H1 (cell line): ENCODE results near the gene CCSAP. TPM values are rescaled to one million over a fixed set of nuclear protein-coding genes. Genes with fewer than 3 reads are reported as not detected.

Experiments used
- BACH1 ChIP-seq: IDR thresholded peaks from 2 replicates; pipeline ENCODE4 v1.6.1; 2012; ENCODE audit warnings: low read length, improper control_type of control experiment
- CBX8 ChIP-seq: fragments of 300-800, 300-1000 bp; sonication (generic); IDR thresholded peaks from 2 replicates; pipeline ENCODE4 v1.7.1; 2016; ENCODE audit warnings: low read depth, low read length, borderline replicate concordance
- CHD7 ChIP-seq: fragments of 300-600 bp; sonication (generic); IDR thresholded peaks from 2 replicates; pipeline ENCODE4 v1.7.1; 2012; ENCODE audit warnings: low read length, moderate library complexity, mild to moderate bottlenecking, inconsistent platforms; ENCODE audit not compliant: insufficient replicate concordance
- CTCF ChIP-seq, 3 experiments: IDR thresholded peaks; 1 replicate in 2 of 3; 2 replicates in 1 of 3; pipeline versions ENCODE4 v1.5.1 to v1.6.1; 2011; ENCODE audit warnings: low read length in 3 of 3, mild to moderate bottlenecking in 3 of 3, inconsistent platforms in 2 of 3, low read depth in 1 of 3, moderate library complexity in 1 of 3; ENCODE audit not compliant: insufficient read depth in 1 of 3; ENCODE audit errors: control extremely low read depth in 1 of 3
- JUND ChIP-seq: IDR thresholded peaks from 2 replicates; pipeline ENCODE4 v1.6.1; 2011; ENCODE audit warnings: mild to moderate bottlenecking, improper control_type of control experiment, low read length
- KDM4A ChIP-seq: IDR thresholded peaks from one replicate; pipeline ENCODE4 v1.7.1; 2012; ENCODE audit warnings: low read depth, mild to moderate bottlenecking, moderate library complexity, low read length, inconsistent platforms; ENCODE audit not compliant: severe bottlenecking
- MAX ChIP-seq: IDR thresholded peaks from 2 replicates; pipeline ENCODE4 v1.6.1; 2012; ENCODE audit warnings: inconsistent platforms
- SP4 ChIP-seq: IDR thresholded peaks from 2 replicates; pipeline ENCODE4 v1.6.1; 2012; ENCODE audit warnings: low read length, inconsistent platforms
- TAF7 ChIP-seq: optimal IDR thresholded peaks from 2 replicates; pipeline ENCODE3; 2011; ENCODE audit warnings: low read depth, mild to moderate bottlenecking, inconsistent platforms, low read length, moderate library complexity, borderline replicate concordance
- polyA plus RNA-seq, 7 experiments: library from polyadenylated mRNA; depleted of rRNA in 3 of 7; stranded (reverse) in 5 of 7; unstranded in 2 of 7; fragments of >200 nt in 5 of 7; fragments of 200-250 nt in 2 of 7; gene quantifications; 1 replicate in 5 of 7; 2 replicates in 1 of 7; 4 replicates in 1 of 7; pipeline versions ENCODE4 v1.2.1 to v1.2.3, GENCODE V29; 2011 to 2013; ENCODE audit warnings: missing spikeins in 2 of 7, mixed read lengths in 2 of 7
- total RNA-seq: library from RNA; stranded (reverse); fragmentation: NEBNext Ultra II Directional; extraction: Animal tissue kit (Norgen Biotek cat#: 25700); gene quantifications from 2 replicates; pipeline ENCODE4 v1.2.1, GENCODE V29; 2021

Gene CCSAP
- total and polyA plus RNA-seq, 2 of the 8 experiments (the other 6 are each of a cell fraction or from before 2014, with no cell fraction given) = 3.5 to 17.2 TPM

- TF ChIP-seq CHD7 = no peak
- TF ChIP-seq BACH1 = no peak
- TF ChIP-seq MAX = no peak
- TF ChIP-seq JUND = no peak
- no peak for TF ChIP-seq KDM4A
- TF ChIP-seq CBX8 = no peak
- no peak for TF ChIP-seq SP4
- TF ChIP-seq TAF7 = no peak
- no peak for TF ChIP-seq CTCF (IDR thresholded peaks at IDR 0.05; ENCODE audit: control extremely low read depth in 1 of 3, insufficient read depth in 1 of 3, low read depth in 1 of 3, low read length in 3 of 3)
Measured at GRCh38 chr1:229352975-229353374, 10.1 kb upstream of the CCSAP start (continued).
